ENCODE results near the gene CPSF4.

The CPSF4 gene

GRCh38 chr7:99485094-99485493 lies 46.4 kb downstream of the CPSF4 start:
- Histone ChIP-seq H3K27ac (ENCODE audit: low read depth, low read length) (no peak overlapping the region), H3K9me3 (ENCODE audit: control insufficient read depth, insufficient read depth, low read length) (no peaks in the 10 kb centered on the region), H3K4me2 (ENCODE audit: low read length) (no peak overlapping the region), H4K20me1 (ENCODE audit: control insufficient read depth, insufficient read depth, low read depth, low read length) (no peaks in the 10 kb centered on the region), H3K9me2 (replicated peaks; ENCODE audit: control insufficient read depth, low read length) (no peaks in the 10 kb centered on the region), H3K4me3 (ENCODE audit: low read length) (no peak overlapping the region), H3K79me2 (ENCODE audit: control insufficient read depth, low read length) (peaks cover 15% of the 10 kb centered on the region), H3K36me3 (ENCODE audit: control insufficient read depth, low read length) (peaks cover 43% of the 10 kb centered on the region), H3K4me1 (ENCODE audit: control insufficient read depth, low read length) (no peaks in the 10 kb centered on the region), H3F3A (ENCODE audit: control insufficient read depth, insufficient read depth) (0 out of 2 replicates have a peak, but pooled peaks cover 5% of the 10 kb centered on the region), H3K27me3 (ENCODE audit: control insufficient read depth, low read length) (no peaks in the 10 kb centered on the region)
- TF ChIP-seq CTCF (IDR thresholded peaks at IDR 0.05; ENCODE audit: low read depth, low read length, poor library complexity, severe bottlenecking), result no peak
- no peak for TF ChIP-seq EZH2phosphoT487 (IDR thresholded peaks at IDR 0.05; ENCODE audit: borderline replicate concordance, low read length)

- H3K79me2 ChIP-seq (ENCODE audit: control insufficient read depth, low read length), result peaks cover 23% of the 10 kb centered on the region
- no peaks in the 10 kb centered on the region for H4K20me1 ChIP-seq (ENCODE audit: control insufficient read depth, insufficient read depth, low read depth, low read length)
- H3K9me2 ChIP-seq (replicated peaks; ENCODE audit: control insufficient read depth, low read length), result no peaks in the 10 kb centered on the region
- peaks cover 42% of the 10 kb centered on the region for H3K36me3 ChIP-seq (ENCODE audit: control insufficient read depth, low read length)
- H3K27ac ChIP-seq (ENCODE audit: low read depth, low read length), result no peak overlapping the region
- H3K9me3 ChIP-seq (ENCODE audit: control insufficient read depth, insufficient read depth, low read length), result peaks cover 8% of the 10 kb centered on the region
- H3K4me1 ChIP-seq (ENCODE audit: control insufficient read depth, low read length), result no peaks in the 10 kb centered on the region
- no peak overlapping the region for H3K4me3 ChIP-seq (ENCODE audit: low read length)
- H3K27me3 ChIP-seq (ENCODE audit: control insufficient read depth, low read length), result no peaks in the 10 kb centered on the region
- TF ChIP-seq CTCF (IDR thresholded peaks at IDR 0.05; ENCODE audit: low read depth, low read length, poor library complexity, severe bottlenecking) (no peak), EZH2phosphoT487 (IDR thresholded peaks at IDR 0.05; ENCODE audit: borderline replicate concordance, low read length) (no peak)
- H3K4me2 ChIP-seq (ENCODE audit: low read length), result no peak overlapping the region
- H3F3A ChIP-seq (ENCODE audit: control insufficient read depth, insufficient read depth), result peaks cover 5% of the 10 kb centered on the region; the same call in 1 of the 2 replicates
These were observed 50.5 kb downstream of the CPSF4 start for GRCh38 chr7:99489235-99489634.

GRCh38 chr7:99490878-99491277 lies 52.1 kb downstream of the CPSF4 start:
- Histone ChIP-seq H3K79me2 (ENCODE audit: control insufficient read depth, low read length) (peaks cover 39% of the 10 kb centered on the region), H3K4me1 (ENCODE audit: control insufficient read depth, low read length) (no peaks in the 10 kb centered on the region)
- no peak for TF ChIP-seq EZH2phosphoT487 (IDR thresholded peaks at IDR 0.05; ENCODE audit: borderline replicate concordance, low read length)
- TF ChIP-seq CTCF (IDR thresholded peaks at IDR 0.05; ENCODE audit: low read depth, low read length, poor library complexity, severe bottlenecking), result peak; percentile 29

More at GRCh38 chr7:99490878-99491277, 52.1 kb downstream of the CPSF4 start:
- Histone ChIP-seq H3K27me3 (ENCODE audit: control insufficient read depth, low read length) (no peaks in the 10 kb centered on the region), H3K9me3 (ENCODE audit: control insufficient read depth, insufficient read depth, low read length) (peaks cover 11% of the 10 kb centered on the region), H3K4me2 (ENCODE audit: low read length) (no peak overlapping the region), H4K20me1 (ENCODE audit: control insufficient read depth, insufficient read depth, low read depth, low read length) (no peaks in the 10 kb centered on the region), H3K4me3 (ENCODE audit: low read length) (no peak overlapping the region), H3F3A (ENCODE audit: control insufficient read depth, insufficient read depth) (peaks cover 5% of the 10 kb centered on the region; the same call in 1 of the 2 replicates), H3K36me3 (ENCODE audit: control insufficient read depth, low read length) (peaks cover 53% of the 10 kb centered on the region), H3K9me2 (replicated peaks; ENCODE audit: control insufficient read depth, low read length) (no peaks in the 10 kb centered on the region), H3K27ac (ENCODE audit: low read depth, low read length) (no peak overlapping the region)

All from DOHH2 (cell line).